NCI-H2029 treated with DMSO at 0.1 percent for 48 hours (cell line): ENCODE results near the gene EGFL7.

Source experiments
- DNase-seq: peaks from one replicate; lab custom pipeline; 2025; lab: John Stamatoyannopoulos, UW

Gene EGFL7

GRCh38 chr9:136662656-136663581, at the start of gene EGFL7:
Gene EGFL7 (plus strand): TSS chr9:136662916. CDS start chr9:136668283, 5,367 bp downstream.
- no peak for DNase-seq

GRCh38 chr9:136613824-136614371, 48.8 kb upstream of the EGFL7 start:
- no peak for DNase-seq

GRCh38 chr9:136614372-136614922, 48.3 kb upstream of the EGFL7 start:
- DNase-seq, result no peak

GRCh38 chr9:136614967-136615623, 47.6 kb upstream of the EGFL7 start:
- DNase-seq, result no peak

- no peak for DNase-seq
Observed at GRCh38 chr9:136615631-136616306, 46.9 kb upstream of the EGFL7 start.

- no peak for DNase-seq
Observed at GRCh38 chr9:136616307-136616635, 46.4 kb upstream of the EGFL7 start.

- DNase-seq, result no peak
Observed at GRCh38 chr9:136616948-136617695, 45.6 kb upstream of the EGFL7 start.

- DNase-seq, result no peak
Observed at GRCh38 chr9:136617746-136618579, 44.8 kb upstream of the EGFL7 start.

GRCh38 chr9:136618580-136619547, 43.9 kb upstream of the EGFL7 start:
- no peak for DNase-seq

GRCh38 chr9:136619742-136620440, 42.8 kb upstream of the EGFL7 start:
- DNase-seq, result no peak

GRCh38 chr9:136620441-136621018, 42.2 kb upstream of the EGFL7 start:
- DNase-seq, result no peak

GRCh38 chr9:136621019-136621733, 41.5 kb upstream of the EGFL7 start:
- no peak for DNase-seq

GRCh38 chr9:136621734-136622093, 41.0 kb upstream of the EGFL7 start:
- no peak for DNase-seq

GRCh38 chr9:136622538-136622948, 40.2 kb upstream of the EGFL7 start:
- DNase-seq, result no peak

GRCh38 chr9:136623016-136623841, 39.5 kb upstream of the EGFL7 start:
- no peak for DNase-seq

- no peak for DNase-seq
Observed at GRCh38 chr9:136623842-136624183, 38.9 kb upstream of the EGFL7 start.
